Upper lobe of left lung (tissue), 4 donors: Measurements from ENCODE around the gene NPAS4.
"Not testable (repeated sequence)": the region's sequence is repeated elsewhere in the genome, so short reads cannot be mapped to it uniquely, and the experiment has no call there.

Source experiments
- CTCF ChIP-seq, 6 experiments: fragments of 450-650 bp in 4 of 6; fragments of 200-600 bp in 2 of 6; sonication (generic) in 2 of 6; IDR thresholded peaks; one replicate each; pipeline ENCODE4 v1.5.1; 2016 to 2019; ENCODE audit warnings: antibody characterized with exemption in 6 of 6
- POLR2A ChIP-seq, 4 donors: fragments of 450-650 bp; IDR thresholded peaks; one replicate each; pipeline ENCODE4 v1.5.1; 2016 to 2017; ENCODE audit warnings: antibody characterized with exemption in 4 of 4, mild to moderate bottlenecking in 2 of 4
- POLR2AphosphoS5 ChIP-seq, 2 donors: sonication (generic); formaldehyde crosslinking; IDR thresholded peaks; one replicate each; pipeline ENCODE4 v1.5.1; 2017; ENCODE audit warnings: antibody characterized with exemption in 2 of 2

- TF ChIP-seq CTCF, POLR2AphosphoS5, POLR2A (IDR thresholded peaks at IDR 0.05): not testable (repeated sequence)
Observed at GRCh38 chr11:66440940-66441282, 20.1 kb downstream of the NPAS4 start.
